Measurements from ENCODE around the gene SLBP. TPM values are rescaled to one million over a fixed set of nuclear protein-coding genes. Genes with fewer than 3 reads are reported as not detected.

The SLBP gene
- polyA plus RNA-seq, 3 donors = 39.6 to 63.7 (median 59.1) TPM

DNA sequence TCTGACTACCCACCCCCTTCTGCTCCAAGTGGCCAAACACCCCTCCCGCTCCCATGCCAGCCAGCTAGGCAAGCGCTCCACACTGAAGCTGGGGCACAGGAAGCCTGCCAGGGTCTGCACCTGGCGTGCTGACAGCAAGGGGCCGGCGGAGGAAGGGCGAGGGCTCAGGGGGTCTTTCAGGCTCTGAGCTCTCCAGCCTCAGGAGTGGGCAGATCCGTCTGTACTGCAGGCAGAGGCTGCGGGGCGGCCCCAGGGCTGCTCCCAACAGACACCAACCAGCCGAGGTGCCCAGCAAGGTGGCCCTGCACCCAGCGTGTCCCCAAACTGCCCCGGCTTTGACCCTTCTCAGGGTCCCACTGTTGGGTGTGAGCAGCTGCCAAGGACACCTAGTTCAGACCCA is 42.8 kb downstream of the SLBP start:
- Histone ChIP-seq H3K4me3 (replicated peaks in 1 of 3; ENCODE audit: low read depth in 2 of 3, low read length in 3 of 3) (no peak overlapping the region), H3K36me3 (replicated peaks in 1 of 2; ENCODE audit: control insufficient read depth in 1 of 2, insufficient read depth in 2 of 2, low read length in 2 of 2) (no peaks in the 10 kb centered on the region), H3K79me2 (ENCODE audit: insufficient read depth, low read length) (no peaks in the 10 kb centered on the region), H3K9me3 (replicated peaks in 1 of 2; ENCODE audit: control insufficient read depth in 1 of 2, insufficient read depth in 1 of 2, low read length in 2 of 2) (no peaks in the 10 kb centered on the region), H3K4me1 (ENCODE audit: control insufficient read depth in 1 of 2, insufficient read depth in 2 of 2, low read length in 2 of 2) (no peaks in the 10 kb centered on the region), H3K9ac (ENCODE audit: insufficient read depth, low read length, poor library complexity, severe bottlenecking) (no peak overlapping the region), H3K27ac (ENCODE audit: low read depth in 1 of 2, low read length in 2 of 2) (no peak overlapping the region), H2AFZ (ENCODE audit: insufficient read depth, low read depth, low read length, poor library complexity, severe bottlenecking) (no peak overlapping the region), H4K20me1 (ENCODE audit: insufficient read depth, low read length) (no peaks in the 10 kb centered on the region), H3K27me3 (ENCODE audit: control insufficient read depth in 2 of 2, insufficient read depth in 2 of 2, low read length in 2 of 2) (no peaks in the 10 kb centered on the region), H3K4me2 (replicated peaks; ENCODE audit: extremely low read depth, low read length, poor library complexity, severe bottlenecking) (no peak overlapping the region)
- H3K27me3 Mint-ChIP-seq (ENCODE audit: low read depth in 3 of 3) = no peaks in the 10 kb centered on the region
- no peaks in the 10 kb centered on the region for H3K4me1 Mint-ChIP-seq
- H3K27ac Mint-ChIP-seq = no peak overlapping the region
- TF ChIP-seq, protein P1, sequence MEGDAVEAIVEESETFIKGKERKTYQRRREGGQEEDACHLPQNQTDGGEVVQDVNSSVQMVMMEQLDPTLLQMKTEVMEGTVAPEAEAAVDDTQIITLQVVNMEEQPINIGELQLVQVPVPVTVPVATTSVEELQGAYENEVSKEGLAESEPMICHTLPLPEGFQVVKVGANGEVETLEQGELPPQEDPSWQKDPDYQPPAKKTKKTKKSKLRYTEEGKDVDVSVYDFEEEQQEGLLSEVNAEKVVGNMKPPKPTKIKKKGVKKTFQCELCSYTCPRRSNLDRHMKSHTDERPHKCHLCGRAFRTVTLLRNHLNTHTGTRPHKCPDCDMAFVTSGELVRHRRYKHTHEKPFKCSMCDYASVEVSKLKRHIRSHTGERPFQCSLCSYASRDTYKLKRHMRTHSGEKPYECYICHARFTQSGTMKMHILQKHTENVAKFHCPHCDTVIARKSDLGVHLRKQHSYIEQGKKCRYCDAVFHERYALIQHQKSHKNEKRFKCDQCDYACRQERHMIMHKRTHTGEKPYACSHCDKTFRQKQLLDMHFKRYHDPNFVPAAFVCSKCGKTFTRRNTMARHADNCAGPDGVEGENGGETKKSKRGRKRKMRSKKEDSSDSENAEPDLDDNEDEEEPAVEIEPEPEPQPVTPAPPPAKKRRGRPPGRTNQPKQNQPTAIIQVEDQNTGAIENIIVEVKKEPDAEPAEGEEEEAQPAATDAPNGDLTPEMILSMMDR (IDR thresholded peaks at IDR 0.05) = no peak
- no peaks in the 10 kb centered on the region for H3K36me3 Mint-ChIP-seq
- intact Hi-C loops (cut with micrococcal nuclease) = no loop called here
- 97% methylated on average over 10 of the region's 12 CpGs for WGBS (ENCODE audit: insufficient coverage)
- DNase-seq = no peak
- H3K4me3 Mint-ChIP-seq = no peak overlapping the region
- H3K9me3 Mint-ChIP-seq = no peaks in the 10 kb centered on the region

- Histone ChIP-seq H4K20me1 (ENCODE audit: insufficient read depth, low read length) (no peaks in the 10 kb centered on the region), H3K4me2 (replicated peaks; ENCODE audit: extremely low read depth, low read length, poor library complexity, severe bottlenecking) (no peak overlapping the region), H3K36me3 (replicated peaks in 1 of 2; ENCODE audit: control insufficient read depth in 1 of 2, insufficient read depth in 2 of 2, low read length in 2 of 2) (no peaks in the 10 kb centered on the region), H3K27ac (ENCODE audit: low read depth in 1 of 2, low read length in 2 of 2) (no peak overlapping the region), H3K4me3 (replicated peaks in 1 of 3; ENCODE audit: low read depth in 2 of 3, low read length in 3 of 3) (no peak overlapping the region), H3K9me3 (replicated peaks in 1 of 2; ENCODE audit: control insufficient read depth in 1 of 2, insufficient read depth in 1 of 2, low read length in 2 of 2) (no peaks in the 10 kb centered on the region), H3K4me1 (ENCODE audit: control insufficient read depth in 1 of 2, insufficient read depth in 2 of 2, low read length in 2 of 2) (no peaks in the 10 kb centered on the region), H3K9ac (ENCODE audit: insufficient read depth, low read length, poor library complexity, severe bottlenecking) (no peak overlapping the region), H3K79me2 (ENCODE audit: insufficient read depth, low read length) (no peaks in the 10 kb centered on the region), H2AFZ (ENCODE audit: insufficient read depth, low read depth, low read length, poor library complexity, severe bottlenecking) (no peak overlapping the region), H3K27me3 (ENCODE audit: control insufficient read depth in 2 of 2, insufficient read depth in 2 of 2, low read length in 2 of 2) (no peaks in the 10 kb centered on the region)
- Mint-ChIP-seq H3K9me3 (no peaks in the 10 kb centered on the region), H3K27ac (no peak overlapping the region), H3K4me3 (no peak overlapping the region), H3K4me1 (no peaks in the 10 kb centered on the region), H3K36me3 (no peaks in the 10 kb centered on the region), H3K27me3 (ENCODE audit: low read depth in 3 of 3) (no peaks in the 10 kb centered on the region)
- intact Hi-C loops (cut with micrococcal nuclease) = no loop called here
- 98% methylated on average over 8 of the region's 8 CpGs for WGBS (ENCODE audit: insufficient coverage)
- TF ChIP-seq, protein P1 (IDR thresholded peaks at IDR 0.05) = no peak
- no peak for DNase-seq
These were observed 43.7 kb downstream of the SLBP start for GRCh38 chr4:1668488-1668840.
